ENCODE data around the gene ERCC8. TPM values are rescaled to one million over a fixed set of nuclear protein-coding genes. Genes with fewer than 3 reads are reported as not detected.

Gene ERCC8
- total and polyA plus RNA-seq, 2 experiments from 2014 or later: 21.6 to 53.9 TPM

DNA sequence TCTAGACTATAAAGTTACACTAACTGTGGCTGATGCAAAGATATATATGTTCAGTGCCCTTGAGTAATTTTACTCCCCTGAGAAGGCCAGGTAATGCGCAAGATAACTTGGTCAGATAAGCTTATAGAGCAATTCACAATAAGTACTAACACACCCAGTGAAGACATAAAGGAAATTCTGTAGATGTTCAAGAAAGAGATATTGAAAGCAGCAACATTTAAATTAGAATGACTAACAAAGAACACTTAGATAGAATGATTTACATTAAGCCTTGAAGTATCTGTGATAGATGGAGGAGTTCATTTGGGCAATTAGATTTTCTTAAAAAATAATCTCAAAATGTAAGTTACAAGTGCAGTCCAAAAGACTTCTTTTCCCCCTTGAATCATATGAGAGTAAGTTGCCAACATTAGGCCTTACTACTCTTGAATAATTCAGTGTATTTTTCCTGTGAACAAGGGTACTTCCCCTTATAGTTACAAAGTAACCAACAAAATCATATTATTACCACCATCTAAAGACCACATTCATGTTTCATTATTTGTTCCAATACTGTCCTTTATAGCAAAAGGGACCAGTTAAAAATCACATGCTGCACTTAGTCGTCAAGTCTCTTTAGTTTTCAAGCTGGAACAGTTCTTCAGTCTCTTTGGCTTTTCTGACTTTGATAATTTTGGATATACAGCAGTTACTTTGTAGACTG is 56.4 kb downstream of the ERCC8 start:
- no peaks in the 10 kb centered on the region for H3F3A ChIP-seq (replicated peaks; ENCODE audit: low read depth)
- no peaks in the 10 kb centered on the region for H3K79me2 ChIP-seq (replicated peaks; ENCODE audit: insufficient read depth)
- peaks cover 3% of the 10 kb centered on the region; the same call in 1 of the 2 replicates for H3K4me1 ChIP-seq (ENCODE audit: insufficient read depth)
- Mint-ChIP-seq H3K9me3 (peaks cover 6% of the 10 kb centered on the region; the same call in 2 of the 3 replicates), H3K27ac (no peak overlapping the region), H3K36me3 (ENCODE audit: low read depth) (peaks cover 36% of the 10 kb centered on the region), H3K4me3 (no peak overlapping the region), H3K4me1 (peaks cover 17% of the 10 kb centered on the region), H3K27me3 (ENCODE audit: insufficient read depth, low read depth, poor library complexity) (no peaks in the 10 kb centered on the region)
- H4K20me1 ChIP-seq (replicated peaks; ENCODE audit: insufficient read depth): no peaks in the 10 kb centered on the region
- H2AFZ ChIP-seq: no peak overlapping the region
- TF ChIP-seq ZNF114 (CRISPR knock-in tag; IDR thresholded peaks at IDR 0.05) (no peak), POLR2AphosphoS5 (IDR thresholded peaks at IDR 0.05; ENCODE audit: low read depth) (no peak), CREB1 (CRISPR knock-in tag; IDR thresholded peaks at IDR 0.05; ENCODE audit: low read depth) (no peak), EZH2phosphoT487 (IDR thresholded peaks at IDR 0.05; ENCODE audit: unreplicated experiment) (no peak), JUNB (IDR thresholded peaks at IDR 0.05; ENCODE audit: unreplicated experiment) (no peak), ZNF331 (CRISPR knock-in tag; IDR thresholded peaks at IDR 0.05; ENCODE audit: low read depth) (no peak), EZH2 (IDR thresholded peaks at IDR 0.05; ENCODE audit: low read depth, unreplicated experiment) (no peak), STAT1 (IDR thresholded peaks at IDR 0.05; ENCODE audit: unreplicated experiment) (no peak), NANOG (IDR thresholded peaks at IDR 0.05; ENCODE audit: borderline replicate concordance) (no peak)
- TF ChIP-seq, protein P1, sequence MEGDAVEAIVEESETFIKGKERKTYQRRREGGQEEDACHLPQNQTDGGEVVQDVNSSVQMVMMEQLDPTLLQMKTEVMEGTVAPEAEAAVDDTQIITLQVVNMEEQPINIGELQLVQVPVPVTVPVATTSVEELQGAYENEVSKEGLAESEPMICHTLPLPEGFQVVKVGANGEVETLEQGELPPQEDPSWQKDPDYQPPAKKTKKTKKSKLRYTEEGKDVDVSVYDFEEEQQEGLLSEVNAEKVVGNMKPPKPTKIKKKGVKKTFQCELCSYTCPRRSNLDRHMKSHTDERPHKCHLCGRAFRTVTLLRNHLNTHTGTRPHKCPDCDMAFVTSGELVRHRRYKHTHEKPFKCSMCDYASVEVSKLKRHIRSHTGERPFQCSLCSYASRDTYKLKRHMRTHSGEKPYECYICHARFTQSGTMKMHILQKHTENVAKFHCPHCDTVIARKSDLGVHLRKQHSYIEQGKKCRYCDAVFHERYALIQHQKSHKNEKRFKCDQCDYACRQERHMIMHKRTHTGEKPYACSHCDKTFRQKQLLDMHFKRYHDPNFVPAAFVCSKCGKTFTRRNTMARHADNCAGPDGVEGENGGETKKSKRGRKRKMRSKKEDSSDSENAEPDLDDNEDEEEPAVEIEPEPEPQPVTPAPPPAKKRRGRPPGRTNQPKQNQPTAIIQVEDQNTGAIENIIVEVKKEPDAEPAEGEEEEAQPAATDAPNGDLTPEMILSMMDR (conservative IDR thresholded peaks at IDR 0.05; ENCODE audit: low read depth in 2 of 2): no peak
- TF ChIP-seq, protein P2, sequence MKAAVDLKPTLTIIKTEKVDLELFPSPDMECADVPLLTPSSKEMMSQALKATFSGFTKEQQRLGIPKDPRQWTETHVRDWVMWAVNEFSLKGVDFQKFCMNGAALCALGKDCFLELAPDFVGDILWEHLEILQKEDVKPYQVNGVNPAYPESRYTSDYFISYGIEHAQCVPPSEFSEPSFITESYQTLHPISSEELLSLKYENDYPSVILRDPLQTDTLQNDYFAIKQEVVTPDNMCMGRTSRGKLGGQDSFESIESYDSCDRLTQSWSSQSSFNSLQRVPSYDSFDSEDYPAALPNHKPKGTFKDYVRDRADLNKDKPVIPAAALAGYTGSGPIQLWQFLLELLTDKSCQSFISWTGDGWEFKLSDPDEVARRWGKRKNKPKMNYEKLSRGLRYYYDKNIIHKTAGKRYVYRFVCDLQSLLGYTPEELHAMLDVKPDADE (IDR thresholded peaks at IDR 0.05): no peak
- TF ChIP-seq, protein P3, sequence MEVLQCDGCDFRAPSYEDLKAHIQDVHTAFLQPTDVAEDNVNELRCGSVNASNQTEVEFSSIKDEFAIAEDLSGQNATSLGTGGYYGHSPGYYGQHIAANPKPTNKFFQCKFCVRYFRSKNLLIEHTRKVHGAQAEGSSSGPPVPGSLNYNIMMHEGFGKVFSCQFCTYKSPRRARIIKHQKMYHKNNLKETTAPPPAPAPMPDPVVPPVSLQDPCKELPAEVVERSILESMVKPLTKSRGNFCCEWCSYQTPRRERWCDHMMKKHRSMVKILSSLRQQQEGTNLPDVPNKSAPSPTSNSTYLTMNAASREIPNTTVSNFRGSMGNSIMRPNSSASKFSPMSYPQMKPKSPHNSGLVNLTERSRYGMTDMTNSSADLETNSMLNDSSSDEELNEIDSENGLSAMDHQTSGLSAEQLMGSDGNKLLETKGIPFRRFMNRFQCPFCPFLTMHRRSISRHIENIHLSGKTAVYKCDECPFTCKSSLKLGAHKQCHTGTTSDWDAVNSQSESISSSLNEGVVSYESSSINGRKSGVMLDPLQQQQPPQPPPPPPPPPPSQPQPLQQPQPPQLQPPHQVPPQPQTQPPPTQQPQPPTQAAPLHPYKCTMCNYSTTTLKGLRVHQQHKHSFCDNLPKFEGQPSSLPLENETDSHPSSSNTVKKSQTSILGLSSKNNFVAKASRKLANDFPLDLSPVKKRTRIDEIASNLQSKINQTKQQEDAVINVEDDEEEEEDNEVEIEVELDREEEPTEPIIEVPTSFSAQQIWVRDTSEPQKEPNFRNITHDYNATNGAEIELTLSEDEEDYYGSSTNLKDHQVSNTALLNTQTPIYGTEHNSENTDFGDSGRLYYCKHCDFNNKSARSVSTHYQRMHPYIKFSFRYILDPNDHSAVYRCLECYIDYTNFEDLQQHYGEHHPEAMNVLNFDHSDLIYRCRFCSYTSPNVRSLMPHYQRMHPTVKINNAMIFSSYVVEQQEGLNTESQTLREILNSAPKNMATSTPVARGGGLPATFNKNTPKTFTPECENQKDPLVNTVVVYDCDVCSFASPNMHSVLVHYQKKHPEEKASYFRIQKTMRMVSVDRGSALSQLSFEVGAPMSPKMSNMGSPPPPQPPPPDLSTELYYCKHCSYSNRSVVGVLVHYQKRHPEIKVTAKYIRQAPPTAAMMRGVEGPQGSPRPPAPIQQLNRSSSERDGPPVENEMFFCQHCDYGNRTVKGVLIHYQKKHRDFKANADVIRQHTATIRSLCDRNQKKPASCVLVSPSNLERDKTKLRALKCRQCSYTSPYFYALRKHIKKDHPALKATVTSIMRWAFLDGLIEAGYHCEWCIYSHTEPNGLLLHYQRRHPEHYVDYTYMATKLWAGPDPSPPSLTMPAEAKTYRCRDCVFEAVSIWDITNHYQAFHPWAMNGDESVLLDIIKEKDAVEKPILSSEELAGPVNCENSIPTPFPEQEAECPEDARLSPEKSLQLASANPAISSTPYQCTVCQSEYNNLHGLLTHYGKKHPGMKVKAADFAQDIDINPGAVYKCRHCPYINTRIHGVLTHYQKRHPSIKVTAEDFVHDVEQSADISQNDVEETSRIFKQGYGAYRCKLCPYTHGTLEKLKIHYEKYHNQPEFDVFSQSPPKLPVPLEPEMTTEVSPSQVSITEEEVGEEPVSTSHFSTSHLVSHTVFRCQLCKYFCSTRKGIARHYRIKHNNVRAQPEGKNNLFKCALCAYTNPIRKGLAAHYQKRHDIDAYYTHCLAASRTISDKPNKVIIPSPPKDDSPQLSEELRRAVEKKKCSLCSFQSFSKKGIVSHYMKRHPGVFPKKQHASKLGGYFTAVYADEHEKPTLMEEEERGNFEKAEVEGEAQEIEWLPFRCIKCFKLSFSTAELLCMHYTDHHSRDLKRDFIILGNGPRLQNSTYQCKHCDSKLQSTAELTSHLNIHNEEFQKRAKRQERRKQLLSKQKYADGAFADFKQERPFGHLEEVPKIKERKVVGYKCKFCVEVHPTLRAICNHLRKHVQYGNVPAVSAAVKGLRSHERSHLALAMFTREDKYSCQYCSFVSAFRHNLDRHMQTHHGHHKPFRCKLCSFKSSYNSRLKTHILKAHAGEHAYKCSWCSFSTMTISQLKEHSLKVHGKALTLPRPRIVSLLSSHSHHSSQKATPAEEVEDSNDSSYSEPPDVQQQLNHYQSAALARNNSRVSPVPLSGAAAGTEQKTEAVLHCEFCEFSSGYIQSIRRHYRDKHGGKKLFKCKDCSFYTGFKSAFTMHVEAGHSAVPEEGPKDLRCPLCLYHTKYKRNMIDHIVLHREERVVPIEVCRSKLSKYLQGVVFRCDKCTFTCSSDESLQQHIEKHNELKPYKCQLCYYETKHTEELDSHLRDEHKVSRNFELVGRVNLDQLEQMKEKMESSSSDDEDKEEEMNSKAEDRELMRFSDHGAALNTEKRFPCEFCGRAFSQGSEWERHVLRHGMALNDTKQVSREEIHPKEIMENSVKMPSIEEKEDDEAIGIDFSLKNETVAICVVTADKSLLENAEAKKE (CRISPR knock-in tag; IDR thresholded peaks at IDR 0.05): no peak
- TF ChIP-seq, protein P4, sequence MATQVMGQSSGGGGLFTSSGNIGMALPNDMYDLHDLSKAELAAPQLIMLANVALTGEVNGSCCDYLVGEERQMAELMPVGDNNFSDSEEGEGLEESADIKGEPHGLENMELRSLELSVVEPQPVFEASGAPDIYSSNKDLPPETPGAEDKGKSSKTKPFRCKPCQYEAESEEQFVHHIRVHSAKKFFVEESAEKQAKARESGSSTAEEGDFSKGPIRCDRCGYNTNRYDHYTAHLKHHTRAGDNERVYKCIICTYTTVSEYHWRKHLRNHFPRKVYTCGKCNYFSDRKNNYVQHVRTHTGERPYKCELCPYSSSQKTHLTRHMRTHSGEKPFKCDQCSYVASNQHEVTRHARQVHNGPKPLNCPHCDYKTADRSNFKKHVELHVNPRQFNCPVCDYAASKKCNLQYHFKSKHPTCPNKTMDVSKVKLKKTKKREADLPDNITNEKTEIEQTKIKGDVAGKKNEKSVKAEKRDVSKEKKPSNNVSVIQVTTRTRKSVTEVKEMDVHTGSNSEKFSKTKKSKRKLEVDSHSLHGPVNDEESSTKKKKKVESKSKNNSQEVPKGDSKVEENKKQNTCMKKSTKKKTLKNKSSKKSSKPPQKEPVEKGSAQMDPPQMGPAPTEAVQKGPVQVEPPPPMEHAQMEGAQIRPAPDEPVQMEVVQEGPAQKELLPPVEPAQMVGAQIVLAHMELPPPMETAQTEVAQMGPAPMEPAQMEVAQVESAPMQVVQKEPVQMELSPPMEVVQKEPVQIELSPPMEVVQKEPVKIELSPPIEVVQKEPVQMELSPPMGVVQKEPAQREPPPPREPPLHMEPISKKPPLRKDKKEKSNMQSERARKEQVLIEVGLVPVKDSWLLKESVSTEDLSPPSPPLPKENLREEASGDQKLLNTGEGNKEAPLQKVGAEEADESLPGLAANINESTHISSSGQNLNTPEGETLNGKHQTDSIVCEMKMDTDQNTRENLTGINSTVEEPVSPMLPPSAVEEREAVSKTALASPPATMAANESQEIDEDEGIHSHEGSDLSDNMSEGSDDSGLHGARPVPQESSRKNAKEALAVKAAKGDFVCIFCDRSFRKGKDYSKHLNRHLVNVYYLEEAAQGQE (IDR thresholded peaks at IDR 0.05; ENCODE audit: unreplicated experiment): no peak
- H3K4me2 ChIP-seq: no peak overlapping the region
- H3K36me3 ChIP-seq (ENCODE audit: insufficient read depth): no peaks in the 10 kb centered on the region
- ATAC-seq: no peak
- DNase-seq (ENCODE audit: low spot score): no peak
- no peak overlapping the region for H3K4me3 ChIP-seq
- H3K27ac ChIP-seq (ENCODE audit: low read depth): no peak overlapping the region
- H3K9me2 ChIP-seq (ENCODE audit: insufficient read depth): 0 out of 2 replicates have a peak, but pooled peaks cover 6% of the 10 kb centered on the region
- H3K27me3 ChIP-seq (ENCODE audit: insufficient read depth): no peaks in the 10 kb centered on the region

Measured in GM23338 (cell line).